ENCODE data around the gene KRTAP9-1. TPM values are rescaled to one million over a fixed set of nuclear protein-coding genes. Genes with fewer than 3 reads are reported as not detected.

Gene KRTAP9-1
- total and polyA plus RNA-seq, 4 donors: not detected

DNA sequence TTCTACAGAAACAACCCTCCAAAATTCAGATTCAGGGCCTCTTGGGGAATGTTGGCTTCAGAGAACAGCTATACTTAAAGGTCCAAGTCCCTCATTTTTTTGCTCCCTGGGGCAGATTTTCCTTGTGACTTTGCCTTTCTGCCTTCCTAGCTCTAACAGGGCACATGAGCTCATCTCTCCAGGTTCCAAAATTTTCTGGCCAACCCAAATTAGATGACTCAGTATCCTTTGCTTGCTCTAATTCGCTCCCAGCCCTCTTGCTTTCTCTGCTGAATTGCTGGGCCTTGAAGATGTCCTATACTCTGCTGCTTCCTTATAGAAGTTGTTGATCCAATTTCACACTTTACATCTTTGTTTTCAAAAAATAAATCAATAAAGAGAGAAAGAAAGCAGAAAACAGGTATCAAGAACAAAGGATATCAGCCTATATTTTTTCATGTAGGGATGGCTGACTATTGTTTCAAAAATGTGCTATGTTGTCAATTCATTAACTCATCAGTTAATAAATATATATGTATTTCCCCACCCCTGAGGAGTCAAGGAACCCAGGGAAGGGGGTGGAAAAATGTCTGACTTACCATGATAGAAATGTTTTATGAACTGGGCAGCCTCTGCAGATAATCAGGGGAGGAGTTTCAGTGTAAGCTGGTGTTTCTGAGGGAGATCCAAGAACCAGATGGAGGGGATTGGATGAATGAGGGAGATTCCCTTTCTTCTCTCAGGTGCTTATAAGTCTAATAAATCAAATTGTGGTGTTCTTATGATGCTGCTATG lies 10.7 kb upstream of the KRTAP9-1 start:
- Histone ChIP-seq H3K27me3 (ENCODE audit: control insufficient read depth in 4 of 4, insufficient read depth in 4 of 4, low read length in 3 of 4) (peaks cover 0 to 5% (median 0%) of the 10 kb centered on the region in 4 donors), H3K27ac (ENCODE audit: low read depth in 1 of 2, low read length in 2 of 2) (no peak overlapping the region), H3K9me3 (ENCODE audit: control insufficient read depth in 4 of 4, low read length in 3 of 4) (no peaks in the 10 kb centered on the region), H3K9ac (ENCODE audit: low read depth in 1 of 2, low read length in 2 of 2) (no peak overlapping the region), H3K4me3 (ENCODE audit: low read depth in 1 of 3, low read length in 3 of 3) (no peak overlapping the region), H3K36me3 (ENCODE audit: control insufficient read depth in 4 of 4, insufficient read depth in 3 of 4, low read depth in 1 of 4, low read length in 3 of 4) (no peaks in the 10 kb centered on the region), H3K4me1 (ENCODE audit: control insufficient read depth in 4 of 4, insufficient read depth in 4 of 4, low read length in 3 of 4) (no peaks in the 10 kb centered on the region)
- 89% methylated on average over 1 of the region's 1 CpG for WGBS
- TF ChIP-seq HNF4G (IDR thresholded peaks at IDR 0.05) (no peak), FOXA1 (IDR thresholded peaks at IDR 0.05) (no peak), RXRA (IDR thresholded peaks at IDR 0.05) (no peak), RAD21 (IDR thresholded peaks at IDR 0.05) (no peak)
- TF ChIP-seq, protein P1, sequence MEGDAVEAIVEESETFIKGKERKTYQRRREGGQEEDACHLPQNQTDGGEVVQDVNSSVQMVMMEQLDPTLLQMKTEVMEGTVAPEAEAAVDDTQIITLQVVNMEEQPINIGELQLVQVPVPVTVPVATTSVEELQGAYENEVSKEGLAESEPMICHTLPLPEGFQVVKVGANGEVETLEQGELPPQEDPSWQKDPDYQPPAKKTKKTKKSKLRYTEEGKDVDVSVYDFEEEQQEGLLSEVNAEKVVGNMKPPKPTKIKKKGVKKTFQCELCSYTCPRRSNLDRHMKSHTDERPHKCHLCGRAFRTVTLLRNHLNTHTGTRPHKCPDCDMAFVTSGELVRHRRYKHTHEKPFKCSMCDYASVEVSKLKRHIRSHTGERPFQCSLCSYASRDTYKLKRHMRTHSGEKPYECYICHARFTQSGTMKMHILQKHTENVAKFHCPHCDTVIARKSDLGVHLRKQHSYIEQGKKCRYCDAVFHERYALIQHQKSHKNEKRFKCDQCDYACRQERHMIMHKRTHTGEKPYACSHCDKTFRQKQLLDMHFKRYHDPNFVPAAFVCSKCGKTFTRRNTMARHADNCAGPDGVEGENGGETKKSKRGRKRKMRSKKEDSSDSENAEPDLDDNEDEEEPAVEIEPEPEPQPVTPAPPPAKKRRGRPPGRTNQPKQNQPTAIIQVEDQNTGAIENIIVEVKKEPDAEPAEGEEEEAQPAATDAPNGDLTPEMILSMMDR (IDR thresholded peaks at IDR 0.05; ENCODE audit: low read depth, low read length, missing input control): no peak
- TF ChIP-seq, protein P2, sequence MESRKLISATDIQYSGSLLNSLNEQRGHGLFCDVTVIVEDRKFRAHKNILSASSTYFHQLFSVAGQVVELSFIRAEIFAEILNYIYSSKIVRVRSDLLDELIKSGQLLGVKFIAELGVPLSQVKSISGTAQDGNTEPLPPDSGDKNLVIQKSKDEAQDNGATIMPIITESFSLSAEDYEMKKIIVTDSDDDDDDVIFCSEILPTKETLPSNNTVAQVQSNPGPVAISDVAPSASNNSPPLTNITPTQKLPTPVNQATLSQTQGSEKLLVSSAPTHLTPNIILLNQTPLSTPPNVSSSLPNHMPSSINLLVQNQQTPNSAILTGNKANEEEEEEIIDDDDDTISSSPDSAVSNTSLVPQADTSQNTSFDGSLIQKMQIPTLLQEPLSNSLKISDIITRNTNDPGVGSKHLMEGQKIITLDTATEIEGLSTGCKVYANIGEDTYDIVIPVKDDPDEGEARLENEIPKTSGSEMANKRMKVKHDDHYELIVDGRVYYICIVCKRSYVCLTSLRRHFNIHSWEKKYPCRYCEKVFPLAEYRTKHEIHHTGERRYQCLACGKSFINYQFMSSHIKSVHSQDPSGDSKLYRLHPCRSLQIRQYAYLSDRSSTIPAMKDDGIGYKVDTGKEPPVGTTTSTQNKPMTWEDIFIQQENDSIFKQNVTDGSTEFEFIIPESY (IDR thresholded peaks at IDR 0.05): no peak
- DNase-seq (ENCODE audit: low spot score): no peak

DNA sequence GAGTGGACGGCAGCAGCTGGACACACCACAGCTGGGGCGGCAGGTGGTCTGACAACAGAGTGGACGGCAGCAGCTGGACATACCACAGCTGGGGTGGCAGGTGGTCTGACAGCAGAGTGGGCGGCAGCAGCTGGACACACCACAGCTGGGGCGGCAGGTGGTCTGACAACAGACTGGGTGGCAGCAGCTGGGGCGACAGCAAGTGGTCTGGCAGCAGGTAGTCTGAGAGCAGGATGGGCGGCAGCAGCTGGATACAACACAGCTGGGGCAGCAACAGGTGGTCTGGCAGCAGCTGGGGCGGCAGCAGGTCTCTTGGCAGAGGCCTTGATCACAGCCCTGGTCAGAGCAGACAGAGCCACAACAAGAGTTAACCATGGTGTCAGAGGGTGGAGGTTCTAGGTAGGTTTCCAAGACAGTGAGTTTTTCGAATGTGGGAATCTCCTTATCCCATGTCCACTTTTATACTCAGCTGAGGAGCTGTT lies 5.2 kb upstream of the KRTAP9-1 start, which contains the start of gene KRTAP4-1:
Gene KRTAP4-1 (minus strand): TSS at position 432 of the 482 bp plus-strand sequence. CDS start 57 bp downstream, at position 375.
- no peak for DNase-seq (ENCODE audit: low spot score)
- H3K36me3 ChIP-seq (ENCODE audit: control insufficient read depth in 4 of 4, insufficient read depth in 3 of 4, low read depth in 1 of 4, low read length in 3 of 4): no peaks in the 10 kb centered on the region
- no peaks in the 10 kb centered on the region for H3K9me3 ChIP-seq (ENCODE audit: control insufficient read depth in 4 of 4, low read length in 3 of 4)
- TF ChIP-seq GABPA (IDR thresholded peaks at IDR 0.05 in 1 of 2, conservative IDR thresholded peaks at IDR 0.05 in 1 of 2) (no peak), HNF4G (IDR thresholded peaks at IDR 0.05) (no peak), NR2F2 (IDR thresholded peaks at IDR 0.05) (no peak), SP1 (IDR thresholded peaks at IDR 0.05) (no peak), HNF4A (conservative IDR thresholded peaks at IDR 0.05) (no peak), RXRA (IDR thresholded peaks at IDR 0.05) (no peak), TAF1 (conservative IDR thresholded peaks at IDR 0.05) (no peak), YY1 (IDR thresholded peaks at IDR 0.05) (no peak)
- TF ChIP-seq, protein P2 (IDR thresholded peaks at IDR 0.05): no peak
- TF ChIP-seq, protein P1 (IDR thresholded peaks at IDR 0.05; ENCODE audit: low read depth, low read length, missing input control): no peak
- TF ChIP-seq, protein P3, sequence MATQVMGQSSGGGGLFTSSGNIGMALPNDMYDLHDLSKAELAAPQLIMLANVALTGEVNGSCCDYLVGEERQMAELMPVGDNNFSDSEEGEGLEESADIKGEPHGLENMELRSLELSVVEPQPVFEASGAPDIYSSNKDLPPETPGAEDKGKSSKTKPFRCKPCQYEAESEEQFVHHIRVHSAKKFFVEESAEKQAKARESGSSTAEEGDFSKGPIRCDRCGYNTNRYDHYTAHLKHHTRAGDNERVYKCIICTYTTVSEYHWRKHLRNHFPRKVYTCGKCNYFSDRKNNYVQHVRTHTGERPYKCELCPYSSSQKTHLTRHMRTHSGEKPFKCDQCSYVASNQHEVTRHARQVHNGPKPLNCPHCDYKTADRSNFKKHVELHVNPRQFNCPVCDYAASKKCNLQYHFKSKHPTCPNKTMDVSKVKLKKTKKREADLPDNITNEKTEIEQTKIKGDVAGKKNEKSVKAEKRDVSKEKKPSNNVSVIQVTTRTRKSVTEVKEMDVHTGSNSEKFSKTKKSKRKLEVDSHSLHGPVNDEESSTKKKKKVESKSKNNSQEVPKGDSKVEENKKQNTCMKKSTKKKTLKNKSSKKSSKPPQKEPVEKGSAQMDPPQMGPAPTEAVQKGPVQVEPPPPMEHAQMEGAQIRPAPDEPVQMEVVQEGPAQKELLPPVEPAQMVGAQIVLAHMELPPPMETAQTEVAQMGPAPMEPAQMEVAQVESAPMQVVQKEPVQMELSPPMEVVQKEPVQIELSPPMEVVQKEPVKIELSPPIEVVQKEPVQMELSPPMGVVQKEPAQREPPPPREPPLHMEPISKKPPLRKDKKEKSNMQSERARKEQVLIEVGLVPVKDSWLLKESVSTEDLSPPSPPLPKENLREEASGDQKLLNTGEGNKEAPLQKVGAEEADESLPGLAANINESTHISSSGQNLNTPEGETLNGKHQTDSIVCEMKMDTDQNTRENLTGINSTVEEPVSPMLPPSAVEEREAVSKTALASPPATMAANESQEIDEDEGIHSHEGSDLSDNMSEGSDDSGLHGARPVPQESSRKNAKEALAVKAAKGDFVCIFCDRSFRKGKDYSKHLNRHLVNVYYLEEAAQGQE (IDR thresholded peaks at IDR 0.05): no peak
- TF ChIP-seq, protein P4, sequence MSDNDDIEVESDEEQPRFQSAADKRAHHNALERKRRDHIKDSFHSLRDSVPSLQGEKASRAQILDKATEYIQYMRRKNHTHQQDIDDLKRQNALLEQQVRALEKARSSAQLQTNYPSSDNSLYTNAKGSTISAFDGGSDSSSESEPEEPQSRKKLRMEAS (IDR thresholded peaks at IDR 0.05): no peak
- no peaks in the 10 kb centered on the region for H3K4me1 ChIP-seq (ENCODE audit: control insufficient read depth in 4 of 4, insufficient read depth in 4 of 4, low read length in 3 of 4)
- no peak within 1 kb of the TSS for H3K9ac ChIP-seq (ENCODE audit: low read depth in 1 of 2, low read length in 2 of 2)
- H3K4me3 ChIP-seq (ENCODE audit: low read depth in 1 of 3, low read length in 3 of 3): no peak within 1 kb of the TSS
- H3K27me3 ChIP-seq (ENCODE audit: control insufficient read depth in 4 of 4, insufficient read depth in 4 of 4, low read length in 3 of 4): peaks cover 0 to 12% (median 0%) of the 10 kb centered on the region in 4 donors
- WGBS: 70% methylated on average over 9 of the region's 9 CpGs
- no peak within 1 kb of the TSS for H3K27ac ChIP-seq (ENCODE audit: low read depth in 1 of 2, low read length in 2 of 2)
